CD4-positive, CD25-positive, alpha-beta regulatory T cell (primary cell): Measurements from ENCODE around the gene CALCB. TPM values are rescaled to one million over a fixed set of nuclear protein-coding genes. Genes with fewer than 3 reads are reported as not detected.

ENCODE experiments used
- ATAC-seq, 2 donors: fragments of 150-1000 bp; cut with Tn5 transposase; one replicate each; pipeline ENCODE4 v1.10.0; 2021; ENCODE audit warnings: low read depth in 2 of 2, moderate number of reproducible peaks in 2 of 2, moderate library complexity in 1 of 2
- DNase-seq, 3 donors: peaks; one replicate each; pipeline versions ENCODE4 v3.0.0 to v3.0.0-alpha.2; 2012 to 2022; ENCODE audit warnings: mixed read lengths in 1 of 3
- H3K27ac ChIP-seq: one replicate; pipeline ENCODE4 v1.7.0; 2013; ENCODE audit warnings: mild to moderate bottlenecking, low read length; ENCODE audit not compliant: insufficient read depth, poor library complexity, severe bottlenecking
- H3K27me3 ChIP-seq: one replicate; pipeline ENCODE4 v1.7.0; 2013; ENCODE audit warnings: low read length; ENCODE audit not compliant: control insufficient read depth, insufficient read depth
- H3K36me3 ChIP-seq: one replicate; pipeline ENCODE4 v1.7.0; 2013; ENCODE audit warnings: mild to moderate bottlenecking, low read length, moderate library complexity; ENCODE audit not compliant: control insufficient read depth, insufficient read depth
- H3K4me1 ChIP-seq: 2 replicates; pipeline ENCODE4 v1.7.0; 2013; ENCODE audit warnings: mild to moderate bottlenecking, low read length; ENCODE audit not compliant: insufficient read depth, control insufficient read depth, poor library complexity, severe bottlenecking
- H3K4me3 ChIP-seq: one replicate; pipeline ENCODE4 v1.7.0; 2013; ENCODE audit warnings: low read depth, mild to moderate bottlenecking, low read length, moderate library complexity
- H3K9me3 ChIP-seq, 2 experiments: 1 replicate in 1 of 2; 2 replicates in 1 of 2; pipeline ENCODE4 v1.7.0; 2013; ENCODE audit warnings: low read length in 2 of 2, mild to moderate bottlenecking in 1 of 2, moderate library complexity in 1 of 2; ENCODE audit not compliant: control insufficient read depth in 2 of 2
- H3K27ac Mint-ChIP-seq, 3 donors: one replicate each; pipeline ENCODE4 v1.8.0; 2020 to 2022; ENCODE audit warnings: mild to moderate bottlenecking in 3 of 3, mixed read lengths in 3 of 3, moderate library complexity in 2 of 3
- H3K27me3 Mint-ChIP-seq: one replicate; pipeline ENCODE4 v1.8.0; 2022; ENCODE audit warnings: mild to moderate bottlenecking, mixed read lengths
- H3K36me3 Mint-ChIP-seq: one replicate; pipeline ENCODE4 v1.8.0; 2020; ENCODE audit warnings: mixed read lengths
- H3K4me1 Mint-ChIP-seq, 4 donors: one replicate each; pipeline ENCODE4 v1.8.0; 2020 to 2022; ENCODE audit warnings: mixed read lengths in 4 of 4, mild to moderate bottlenecking in 1 of 4
- H3K4me3 Mint-ChIP-seq, 4 donors: one replicate each; pipeline ENCODE4 v1.8.0; 2020 to 2022; ENCODE audit warnings: mild to moderate bottlenecking in 4 of 4, mixed read lengths in 4 of 4, moderate library complexity in 3 of 4
- H3K9me3 Mint-ChIP-seq, 7 donors: one replicate each; pipeline ENCODE4 v1.8.0; 2020 to 2022; ENCODE audit warnings: mixed read lengths in 7 of 7, mild to moderate bottlenecking in 3 of 7, moderate library complexity in 2 of 7
- polyA plus RNA-seq, 4 donors: library from polyadenylated mRNA; unstranded; fragments of 300-500 nt; fragmentation: Illumina TruSeq; gene quantifications; one replicate each; pipeline ENCODE4 v1.2.3, GENCODE V29; 2021
- total RNA-seq: library from RNA; stranded (reverse); gene quantifications from one replicate; pipeline ENCODE4 v1.2.3, GENCODE V29; 2022

Gene CALCB
- total and polyA plus RNA-seq, 5 donors from 2014 or later, result 0.25 to 0.38 (median 0.29) TPM

DNA sequence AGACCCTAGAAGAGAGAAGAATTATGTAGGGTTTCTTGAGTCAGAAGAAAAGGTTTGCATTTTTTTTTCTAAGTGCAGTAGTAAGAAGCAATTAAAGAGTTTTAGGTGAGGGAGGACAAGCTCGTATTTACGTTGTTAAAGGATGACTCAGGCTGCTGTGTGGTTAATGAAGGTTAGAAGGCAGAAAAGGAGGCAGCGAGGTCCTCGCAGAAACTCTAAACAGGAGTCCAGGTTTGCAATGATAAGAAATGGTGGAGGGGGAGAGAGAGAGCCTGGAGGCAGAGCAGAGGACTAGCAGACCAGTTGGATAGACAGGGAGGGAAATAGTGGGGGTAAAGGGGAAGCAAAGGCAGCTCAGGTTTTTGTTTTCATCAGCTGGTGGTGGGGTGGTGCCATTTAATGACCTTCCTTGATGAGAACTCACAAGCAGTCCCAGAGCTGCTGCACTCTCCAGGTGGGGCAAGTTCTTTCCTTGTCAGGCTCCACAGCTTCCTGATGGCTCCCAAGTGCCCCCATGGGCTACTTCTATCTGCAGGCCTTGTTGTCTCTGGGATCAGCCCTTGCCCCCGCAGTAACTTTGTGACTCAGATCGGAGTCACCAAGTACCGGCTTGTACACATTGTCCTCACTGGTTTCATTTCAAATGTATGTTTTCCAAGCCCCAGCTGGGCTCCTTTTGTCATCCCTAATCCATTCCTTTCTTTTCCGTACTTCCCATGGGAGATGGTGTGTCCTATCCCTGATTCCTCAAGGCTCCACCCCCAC lies 33.0 kb downstream of the CALCB start:
- H3K9me3 ChIP-seq, result no peaks in the 10 kb centered on the region
- no peaks in the 10 kb centered on the region for H3K36me3 ChIP-seq
- no peak for DNase-seq
- Mint-ChIP-seq H3K4me3 (peak overlapping the region in 1 of 4 donors; percentile 82), H3K9me3 (peaks cover 0 to 12% (median 2%) of the 10 kb centered on the region in 7 donors), H3K36me3 (no peaks in the 10 kb centered on the region), H3K27me3 (peaks cover 8% of the 10 kb centered on the region), H3K4me1 (no peaks in the 10 kb centered on the region), H3K27ac (no peak overlapping the region)
- no peaks in the 10 kb centered on the region for H3K4me1 ChIP-seq
- ATAC-seq, result no peak
- H3K27ac ChIP-seq, result no peak overlapping the region
- no peak overlapping the region for H3K4me3 ChIP-seq
- no peaks in the 10 kb centered on the region for H3K27me3 ChIP-seq

DNA sequence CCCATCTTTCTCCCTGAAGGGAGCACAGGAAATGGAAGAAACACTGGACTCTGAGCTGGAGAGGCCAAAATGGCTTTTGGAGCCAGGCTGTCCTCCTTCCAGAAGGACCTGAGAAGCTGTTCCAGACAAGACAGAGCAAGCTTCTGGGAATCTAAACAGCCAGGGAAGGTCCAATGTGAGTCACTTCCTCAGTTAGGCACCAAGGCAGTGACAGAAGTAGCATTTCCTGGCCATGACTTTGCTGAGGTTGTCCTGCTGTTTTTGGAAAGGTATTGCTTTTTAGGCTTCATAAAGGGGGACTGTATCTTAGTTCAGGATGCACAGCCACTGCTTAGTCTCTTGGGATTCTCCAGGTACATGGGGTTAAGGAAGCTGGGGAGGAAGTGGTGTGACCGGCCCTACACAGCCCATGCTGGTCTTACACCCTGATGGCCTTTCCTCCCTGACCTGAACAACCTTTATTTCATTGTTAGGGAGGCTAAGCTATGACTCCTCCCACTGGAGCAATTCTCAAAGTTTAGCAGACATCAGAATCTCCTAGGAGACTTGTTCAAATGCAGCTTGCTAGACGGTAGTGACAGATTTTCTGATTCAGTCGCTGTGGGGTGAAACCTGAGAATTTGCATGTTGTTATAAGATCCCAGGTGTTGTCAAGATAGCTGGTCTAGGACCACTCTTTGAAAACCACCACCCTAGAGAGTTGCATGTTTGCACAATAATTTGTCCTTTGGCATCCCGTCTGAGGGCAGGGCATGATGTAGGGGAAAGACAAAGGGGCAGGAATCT lies 34.5 kb downstream of the CALCB start:
- Mint-ChIP-seq H3K36me3 (peaks cover under 1% of the 10 kb centered on the region), H3K27ac (no peak overlapping the region), H3K9me3 (peaks cover 0 to 12% (median 2%) of the 10 kb centered on the region in 7 donors), H3K4me3 (no peak overlapping the region), H3K27me3 (peaks cover 9% of the 10 kb centered on the region), H3K4me1 (no peaks in the 10 kb centered on the region)
- no peak for DNase-seq
- no peak for ATAC-seq
- no peaks in the 10 kb centered on the region for H3K4me1 ChIP-seq
- H3K27me3 ChIP-seq, result no peaks in the 10 kb centered on the region
- no peaks in the 10 kb centered on the region for H3K9me3 ChIP-seq
- no peaks in the 10 kb centered on the region for H3K36me3 ChIP-seq
- no peak overlapping the region for H3K4me3 ChIP-seq
- no peak overlapping the region for H3K27ac ChIP-seq

DNA sequence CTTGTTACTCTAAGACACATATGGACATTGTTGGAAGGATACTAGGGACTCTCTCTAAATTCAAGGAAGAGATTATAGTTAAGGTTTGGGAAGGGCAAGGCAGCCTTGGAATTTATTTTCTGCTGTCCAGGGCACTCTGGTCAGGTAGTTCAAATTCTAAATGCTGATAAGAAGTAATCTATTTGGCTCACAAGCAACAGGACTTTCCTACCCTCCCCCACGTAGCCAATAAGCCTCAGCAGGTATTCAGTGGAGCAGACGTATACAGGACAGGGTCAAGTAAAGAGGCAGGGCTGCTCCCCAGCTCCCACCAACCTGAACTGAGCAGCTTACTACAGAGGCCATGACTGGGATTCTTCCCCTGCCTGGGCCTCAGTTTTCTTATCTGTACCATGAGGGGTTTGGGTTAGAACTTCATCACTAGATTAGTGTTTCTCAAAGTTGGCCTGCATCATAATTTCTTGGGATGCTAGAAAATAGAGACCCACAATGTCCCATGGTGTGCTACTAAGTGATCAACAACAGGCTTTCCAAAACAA lies 35.3 kb downstream of the CALCB start:
- H3K36me3 Mint-ChIP-seq, result peaks cover 3% of the 10 kb centered on the region
- no peak overlapping the region for H3K27ac Mint-ChIP-seq
- H3K4me1 Mint-ChIP-seq, result peaks cover 0 to 7% (median 4%) of the 10 kb centered on the region in 4 donors
- no peak for DNase-seq
- no peak overlapping the region for H3K27ac ChIP-seq
- H3K27me3 ChIP-seq, result no peaks in the 10 kb centered on the region
- no peaks in the 10 kb centered on the region for H3K36me3 ChIP-seq
- H3K4me3 Mint-ChIP-seq, result no peak overlapping the region
- ATAC-seq, result no peak
- H3K4me3 ChIP-seq, result no peak overlapping the region
- no peaks in the 10 kb centered on the region for H3K4me1 ChIP-seq
- no peaks in the 10 kb centered on the region for H3K9me3 ChIP-seq
- H3K9me3 Mint-ChIP-seq, result peaks cover 0 to 7% (median 2%) of the 10 kb centered on the region in 7 donors
- peaks cover 13% of the 10 kb centered on the region for H3K27me3 Mint-ChIP-seq

DNA sequence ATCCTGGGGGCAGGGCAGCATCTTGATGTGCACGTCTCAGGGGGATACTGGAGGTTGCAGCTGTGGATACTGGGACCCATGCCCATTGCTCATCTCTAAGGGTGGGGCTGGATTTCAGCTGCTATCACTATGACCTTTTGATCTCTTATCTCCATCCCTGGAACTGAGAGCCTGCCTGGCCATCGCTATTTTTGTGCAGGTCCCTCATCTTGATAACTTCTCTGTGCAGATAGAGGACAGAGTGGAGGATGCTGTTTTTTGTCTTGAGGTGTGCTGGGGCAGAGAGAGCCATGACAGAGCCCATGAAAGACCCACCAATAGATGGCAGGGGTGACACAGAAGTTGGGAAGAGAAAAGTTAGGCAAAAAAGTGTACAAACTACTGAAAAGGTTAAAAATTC lies 36.2 kb downstream of the CALCB start:
- Histone ChIP-seq H3K4me3 (no peak overlapping the region), H3K4me1 (no peaks in the 10 kb centered on the region), H3K36me3 (no peaks in the 10 kb centered on the region), H3K27me3 (no peaks in the 10 kb centered on the region), H3K27ac (no peak overlapping the region), H3K9me3 (no peaks in the 10 kb centered on the region)
- Mint-ChIP-seq H3K36me3 (peaks cover 3% of the 10 kb centered on the region), H3K27ac (no peak overlapping the region), H3K4me1 (peaks cover 0 to 10% (median 6%) of the 10 kb centered on the region in 4 donors), H3K9me3 (peaks cover 0 to 2% (median 0%) of the 10 kb centered on the region in 7 donors), H3K27me3 (peaks cover 18% of the 10 kb centered on the region), H3K4me3 (no peak overlapping the region)
- no peak for ATAC-seq
- DNase-seq, result no peak

DNA sequence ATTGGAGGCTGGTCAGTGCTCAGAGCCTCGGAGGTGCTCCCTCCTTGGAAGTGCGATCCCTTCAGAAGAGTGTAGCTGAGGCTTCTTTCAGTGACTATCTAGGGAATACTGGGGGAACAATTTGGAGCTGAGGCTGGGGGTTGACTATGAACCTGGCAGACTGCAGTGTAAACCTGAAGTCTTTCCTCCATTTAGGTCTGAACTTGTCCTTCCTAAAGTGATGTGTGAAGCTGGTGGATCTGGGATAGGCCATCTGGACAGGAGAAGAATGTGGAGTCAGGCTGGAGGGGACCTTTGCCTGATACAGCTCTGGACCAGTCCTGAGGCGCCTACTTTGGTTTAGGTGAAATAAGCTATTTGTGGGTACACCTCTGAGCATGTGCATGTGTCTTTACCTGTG lies 37.8 kb downstream of the CALCB start:
- Mint-ChIP-seq H3K27ac (peak overlapping the region in 1 of 3 donors; percentile 27), H3K36me3 (peaks cover 3% of the 10 kb centered on the region), H3K9me3 (peaks cover 0 to 2% (median 0%) of the 10 kb centered on the region in 7 donors), H3K4me1 (peaks cover 0 to 15% (median 7%) of the 10 kb centered on the region in 4 donors), H3K27me3 (peaks cover 28% of the 10 kb centered on the region), H3K4me3 (no peak overlapping the region)
- H3K27ac ChIP-seq, result no peak overlapping the region
- H3K4me1 ChIP-seq, result no peaks in the 10 kb centered on the region
- peaks cover 2% of the 10 kb centered on the region for H3K27me3 ChIP-seq
- no peak for DNase-seq
- H3K9me3 ChIP-seq, result no peaks in the 10 kb centered on the region
- H3K36me3 ChIP-seq, result no peaks in the 10 kb centered on the region
- ATAC-seq, result no peak
- H3K4me3 ChIP-seq, result no peak overlapping the region

DNA sequence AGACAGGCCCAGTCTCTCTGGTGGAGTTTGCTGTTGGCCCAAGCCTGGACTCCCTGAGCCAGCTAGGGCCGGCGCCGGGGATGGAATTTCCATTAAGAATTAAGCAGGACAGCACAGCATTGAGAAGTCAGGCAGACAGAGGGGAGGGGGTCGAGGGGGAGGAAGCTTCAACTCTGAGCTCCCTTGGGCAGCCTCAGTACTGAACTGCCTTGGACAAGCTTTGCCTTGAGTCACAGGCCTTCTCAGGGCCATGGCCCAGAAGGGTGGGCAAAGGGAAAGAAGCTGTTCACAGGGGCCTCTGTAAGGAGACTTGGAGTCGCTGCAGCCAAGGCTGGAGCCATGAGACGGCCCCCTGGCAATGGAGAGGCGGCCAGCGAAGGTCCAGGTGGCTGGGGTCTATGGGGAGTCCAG lies 38.7 kb downstream of the CALCB start:
- H3K4me1 Mint-ChIP-seq, result peaks cover 0 to 15% (median 7%) of the 10 kb centered on the region in 4 donors
- ATAC-seq, result no peak
- Histone ChIP-seq H3K9me3 (no peaks in the 10 kb centered on the region), H3K36me3 (no peaks in the 10 kb centered on the region), H3K4me3 (no peak overlapping the region), H3K27ac (no peak overlapping the region), H3K4me1 (no peaks in the 10 kb centered on the region), H3K27me3 (peaks cover 2% of the 10 kb centered on the region)
- H3K36me3 Mint-ChIP-seq, result peaks cover 3% of the 10 kb centered on the region
- no peak overlapping the region for H3K4me3 Mint-ChIP-seq
- no peak overlapping the region for H3K27ac Mint-ChIP-seq
- H3K9me3 Mint-ChIP-seq, result peaks cover 0 to 4% (median 0%) of the 10 kb centered on the region in 7 donors
- H3K27me3 Mint-ChIP-seq, result peaks cover 34% of the 10 kb centered on the region
- no peak for DNase-seq

DNA sequence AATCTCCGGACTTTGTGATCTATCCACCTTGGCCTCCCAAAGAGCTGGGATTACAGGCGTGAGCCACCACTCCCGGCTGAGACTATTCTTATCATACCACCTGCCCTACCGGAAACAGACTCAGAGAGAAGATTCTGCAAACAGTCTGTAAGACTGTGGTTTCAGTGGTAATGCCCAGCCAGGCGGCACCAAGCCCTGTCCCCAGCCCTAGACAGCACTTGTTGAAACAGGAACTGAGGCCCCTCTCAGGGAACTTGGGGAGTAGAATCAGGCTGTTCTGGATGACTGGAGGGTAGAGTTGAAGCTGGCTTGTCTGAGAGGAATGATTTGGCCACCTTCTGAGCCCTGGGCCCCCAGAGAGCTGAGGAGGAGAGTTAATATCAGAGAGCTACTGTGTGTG lies 40.0 kb downstream of the CALCB start:
- peaks cover 2% of the 10 kb centered on the region for H3K27me3 ChIP-seq
- H3K36me3 ChIP-seq, result no peaks in the 10 kb centered on the region
- Mint-ChIP-seq H3K27me3 (peaks cover 37% of the 10 kb centered on the region), H3K36me3 (peaks cover 3% of the 10 kb centered on the region), H3K4me1 (peaks cover 0 to 15% (median 7%) of the 10 kb centered on the region in 4 donors), H3K4me3 (no peak overlapping the region), H3K9me3 (peaks cover 0 to 4% (median 0%) of the 10 kb centered on the region in 7 donors), H3K27ac (peak overlapping the region in 1 of 3 donors; percentile 11)
- ATAC-seq (peak; percentile 52 to 54), DNase-seq (peak in 1 of 3 donors; percentile 41)
- H3K9me3 ChIP-seq, result no peaks in the 10 kb centered on the region
- no peak overlapping the region for H3K4me3 ChIP-seq
- H3K4me1 ChIP-seq, result no peaks in the 10 kb centered on the region
- H3K27ac ChIP-seq, result no peak overlapping the region
